Inflammatory macrophage treated with lipopolysaccharide for 4 hours (primary cell): ENCODE measurements around the gene PC.
A peak's percentile ranks its signal among the peaks of the same experiment; 100 is the strongest.

Experiments used
- DNase-seq: peaks from one replicate; pipeline ENCODE4 v3.0.0-alpha.2; 2020

Gene PC

DNA sequence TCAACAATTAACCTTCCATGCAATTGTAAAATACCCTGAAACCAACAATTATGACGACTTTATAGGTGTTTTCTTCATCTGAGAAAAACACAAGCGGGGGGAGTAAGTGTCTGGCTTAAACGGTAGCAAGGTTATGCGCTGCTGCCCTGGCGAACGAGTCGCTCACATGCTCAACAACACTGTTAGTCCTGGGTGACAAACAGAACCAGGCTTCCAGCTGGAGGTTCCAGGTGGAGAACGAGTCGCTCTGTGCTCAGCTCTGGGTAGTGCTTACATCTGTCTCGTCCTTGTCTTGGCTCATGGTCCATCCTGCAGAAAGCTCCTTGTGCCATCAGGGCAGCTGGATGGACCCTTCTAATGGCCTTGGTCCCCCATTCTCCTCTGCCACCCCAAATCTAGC, 48.2 kb downstream of the PC start:
- no peak for DNase-seq

DNA sequence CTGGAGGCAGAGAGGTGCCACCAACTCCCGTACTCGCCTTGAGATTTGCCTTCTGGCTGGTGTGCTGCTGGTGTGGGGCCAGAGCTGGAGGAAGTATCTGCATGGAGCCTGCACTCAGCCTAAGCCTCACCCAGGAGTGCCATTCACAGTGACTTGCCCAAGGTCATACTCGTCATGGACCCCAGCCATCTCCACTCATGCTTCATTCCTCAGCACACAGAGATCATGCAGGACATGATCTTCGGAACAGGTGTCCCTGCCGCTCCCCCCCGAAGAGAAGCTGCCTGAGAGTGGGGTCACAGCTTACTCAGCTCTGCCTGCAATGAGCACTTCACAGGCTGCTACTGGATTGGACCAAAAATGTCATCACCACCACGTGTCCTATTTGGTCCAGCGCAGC, 49.0 kb downstream of the PC start:
- no peak for DNase-seq

DNA sequence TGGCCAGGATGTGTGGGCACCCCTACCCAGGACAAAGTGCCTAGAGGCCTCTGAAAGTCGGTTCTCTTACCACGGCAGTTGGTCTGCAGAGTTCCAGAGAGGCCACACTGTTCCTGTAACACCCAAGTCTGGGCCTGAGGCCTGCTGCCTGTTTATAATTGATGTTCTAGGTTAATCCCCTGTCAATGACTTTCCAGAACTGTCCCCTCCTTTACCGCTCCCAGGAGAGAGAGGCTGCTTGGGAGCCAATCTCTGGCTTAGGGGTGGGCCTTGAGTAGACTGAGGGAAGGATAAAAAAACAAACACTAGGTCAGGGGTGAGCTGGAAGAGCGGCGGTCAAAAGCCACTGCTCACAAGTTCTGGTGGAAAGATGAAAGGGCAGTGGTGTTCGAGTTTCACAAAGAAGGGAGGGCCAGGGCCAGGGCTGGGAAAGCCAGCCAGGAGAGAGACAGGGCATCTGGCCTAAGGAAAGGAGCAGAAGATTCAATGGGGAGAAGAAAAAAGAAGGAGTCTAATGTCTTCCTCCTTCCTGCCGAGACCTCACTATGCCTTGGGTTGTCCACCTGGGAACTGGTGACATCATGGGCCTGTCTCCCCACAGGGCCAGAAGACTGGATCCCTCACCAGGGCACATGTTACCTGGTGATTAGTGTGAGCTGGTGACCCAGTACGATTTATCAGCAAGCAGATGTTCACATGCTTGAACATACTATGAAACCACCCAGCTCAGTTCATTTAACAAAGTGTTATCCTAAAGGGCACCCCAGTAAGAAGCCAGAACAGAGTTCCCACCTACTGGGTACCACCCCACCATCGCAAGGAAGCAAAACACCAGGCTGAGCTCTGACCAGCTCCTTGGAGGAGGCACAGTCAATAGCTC, 50.2 kb downstream of the PC start:
- DNase-seq: no peak

DNA sequence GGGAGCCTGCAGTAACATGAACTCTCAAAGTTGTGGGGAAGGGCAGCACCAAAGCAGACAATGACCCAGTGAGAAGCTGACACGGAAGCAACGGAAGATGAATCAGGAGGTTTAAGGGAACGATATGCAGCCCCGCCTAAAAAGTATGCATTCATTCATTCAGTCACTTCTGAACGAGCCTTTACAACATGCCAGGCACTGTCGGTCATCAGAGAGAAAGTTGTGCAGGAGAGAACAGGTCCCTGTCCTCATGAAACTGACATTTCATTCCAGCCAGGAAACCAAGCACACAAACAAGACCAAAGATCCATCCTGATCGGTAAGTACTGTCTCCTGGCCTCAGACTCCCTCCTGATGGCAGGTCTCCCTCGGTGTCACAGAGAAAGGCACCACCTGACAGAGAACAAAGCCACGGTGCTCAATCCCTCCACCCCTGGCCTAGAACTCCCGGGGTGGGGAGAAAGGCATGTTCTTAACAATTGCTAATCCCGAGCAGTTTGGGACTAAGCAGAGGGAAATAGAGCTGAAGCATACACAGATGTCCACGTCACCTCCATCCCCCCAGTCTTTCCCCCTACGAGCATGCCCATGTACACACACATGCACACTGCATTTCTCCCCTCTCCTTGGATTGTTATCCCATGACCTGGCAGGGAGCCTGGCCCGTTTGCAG, 52.0 kb downstream of the PC start:
- DNase-seq: peak; percentile 15

DNA sequence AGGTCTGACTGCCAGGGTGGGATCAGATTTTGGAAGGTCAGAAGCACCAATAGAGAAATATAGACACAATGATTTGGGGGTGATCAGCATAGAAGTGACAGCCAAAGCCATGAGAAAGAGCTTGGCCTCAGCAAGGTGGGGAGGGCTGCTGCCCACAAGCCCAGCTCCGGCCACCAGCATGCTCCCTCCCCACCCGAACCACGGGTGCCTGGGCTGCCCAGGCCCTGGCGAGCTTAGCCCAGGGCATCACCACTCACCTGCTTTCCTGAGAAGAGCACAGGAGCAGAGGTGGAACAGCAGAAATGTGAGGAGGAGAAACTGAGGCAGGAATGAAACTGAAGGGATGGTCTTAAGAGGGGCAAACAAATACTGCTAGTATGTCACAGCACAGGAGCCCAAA, 52.6 kb downstream of the PC start:
- no peak for DNase-seq

DNA sequence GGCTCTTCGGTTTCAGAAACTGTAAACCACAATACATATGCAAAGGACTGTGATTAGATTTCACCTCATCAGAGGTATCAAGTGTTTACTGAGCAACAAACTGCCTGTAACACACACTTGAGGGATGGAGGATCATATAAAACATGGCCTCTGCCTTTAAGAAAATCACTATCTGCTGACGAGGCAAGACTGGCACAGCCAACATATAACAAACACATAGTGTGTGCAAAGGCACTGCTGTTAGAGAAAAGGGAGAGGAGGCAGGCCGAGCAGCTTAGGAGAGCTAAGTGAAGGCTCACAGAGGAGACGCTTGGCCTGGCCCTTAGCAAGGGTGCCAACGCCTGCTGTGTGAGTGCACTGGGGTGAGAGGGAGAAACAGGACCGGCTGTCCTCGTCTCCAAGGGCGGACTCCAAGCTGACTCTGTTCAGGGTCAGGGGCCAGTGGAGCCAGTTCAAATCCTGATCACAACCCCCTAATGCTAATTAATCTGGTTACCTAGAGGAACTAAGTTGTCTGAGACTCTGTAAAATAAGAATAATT, 53.1 kb downstream of the PC start:
- DNase-seq: no peak

DNA sequence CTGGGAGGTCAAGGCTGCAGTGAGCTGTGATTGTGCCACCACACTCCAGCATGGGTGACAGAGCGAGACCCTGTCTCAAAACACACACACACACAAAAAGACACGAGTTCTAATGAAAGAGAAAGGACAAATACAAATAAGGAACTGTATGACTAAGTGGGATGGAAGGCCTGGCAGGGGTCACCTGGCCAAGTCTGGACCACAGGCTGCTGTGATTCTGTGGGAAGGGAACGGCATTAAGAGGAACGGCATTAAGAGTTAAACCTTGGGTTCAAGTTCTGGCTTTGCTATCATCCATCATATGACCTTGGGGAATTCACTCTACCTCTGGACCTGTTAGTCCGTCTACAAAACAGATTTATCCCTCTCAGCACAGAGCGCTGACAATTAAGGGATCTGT, 53.6 kb downstream of the PC start:
- DNase-seq: no peak

DNA sequence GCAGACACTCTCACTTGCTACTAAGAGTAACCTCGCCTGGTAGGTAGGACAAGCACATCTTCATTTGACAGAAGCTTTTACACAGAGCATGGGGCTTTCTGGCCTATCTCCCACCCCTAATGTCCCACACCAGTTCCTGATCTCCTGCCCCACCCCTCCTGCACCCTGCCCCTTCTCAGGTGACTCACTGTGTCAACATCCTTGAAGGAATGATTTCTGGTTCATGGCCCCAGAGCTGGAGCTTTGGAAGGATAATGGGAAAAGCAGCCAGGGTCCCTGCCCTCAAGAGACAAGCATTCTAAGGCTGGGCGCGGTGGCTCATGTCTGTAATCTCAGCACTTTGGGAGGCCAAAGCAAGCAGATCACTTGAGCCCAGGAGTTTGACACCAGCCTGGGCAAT, 54.1 kb downstream of the PC start:
- DNase-seq: no peak

DNA sequence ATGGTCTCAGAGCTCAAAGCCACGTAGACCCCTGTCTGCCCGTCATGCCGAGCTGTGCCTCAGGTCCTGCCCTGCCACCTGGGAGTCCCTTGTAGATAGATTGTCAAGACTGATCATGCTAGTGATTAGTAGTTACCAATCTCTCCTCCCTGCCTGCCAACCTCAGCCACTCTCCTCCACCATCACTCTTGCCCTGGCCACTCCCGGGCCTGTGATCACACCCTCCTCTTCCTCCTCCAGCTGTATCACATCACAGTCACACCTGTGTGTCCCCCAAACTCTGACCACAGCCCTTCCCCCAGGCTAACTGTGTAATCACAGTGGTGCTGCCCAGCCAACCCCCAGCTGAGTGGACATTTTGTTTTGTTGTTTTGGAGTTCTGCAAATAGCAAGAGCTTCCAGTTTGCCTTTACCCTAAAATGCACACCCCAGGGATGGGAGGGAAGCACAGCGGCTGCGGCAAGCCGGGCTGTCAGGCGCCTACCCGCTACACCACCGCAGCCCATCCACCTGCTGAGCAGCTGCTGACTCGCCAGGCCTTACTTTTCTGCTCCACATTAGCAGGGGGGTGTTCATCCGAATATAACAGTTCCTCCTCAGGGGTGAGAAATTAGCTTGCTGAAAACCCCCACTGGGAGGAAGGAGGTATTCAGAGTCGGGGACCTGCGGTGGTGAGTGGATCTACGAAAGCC, 55.6 kb downstream of the PC start:
- DNase-seq: no peak

DNA sequence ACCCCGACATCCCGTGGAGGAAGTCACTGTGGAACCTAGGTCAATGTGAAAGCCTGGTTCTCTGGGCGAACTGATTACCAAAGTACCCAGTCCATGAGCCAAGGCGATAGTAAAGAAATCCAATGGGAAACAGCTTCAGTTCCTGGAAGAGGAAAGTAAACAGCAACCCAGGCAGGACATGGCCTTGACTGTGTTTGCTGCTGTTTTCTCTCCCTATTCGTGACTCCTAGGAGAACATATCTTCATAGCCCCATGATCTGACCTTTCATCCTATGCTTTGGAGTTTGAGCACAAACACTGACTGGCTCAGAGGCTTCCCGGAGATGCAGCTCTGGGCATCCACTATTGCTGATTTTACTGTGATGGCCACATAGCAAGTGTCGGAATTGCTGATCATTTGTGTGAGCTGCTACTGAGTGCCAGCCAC, 56.2 kb downstream of the PC start:
- no peak for DNase-seq

DNA sequence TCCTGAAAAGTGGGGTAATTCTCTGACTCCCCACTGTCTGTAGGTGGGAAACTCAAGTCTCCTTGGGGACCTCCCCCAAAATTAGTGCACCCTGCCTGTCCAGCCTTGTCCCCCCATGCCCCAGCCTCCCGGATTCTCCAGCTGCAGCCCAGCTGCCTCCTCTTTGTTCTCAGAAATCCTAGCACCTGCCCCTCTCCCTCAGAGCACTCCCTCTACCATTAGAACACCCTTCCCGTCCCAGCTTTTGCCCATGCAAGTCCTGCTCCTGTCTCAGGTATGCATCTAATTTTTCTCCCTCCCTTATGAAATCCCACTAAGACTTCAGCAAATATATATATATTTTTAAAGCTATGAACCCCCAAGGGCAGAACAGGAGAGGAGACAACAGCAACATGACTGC, 64.0 kb downstream of the PC start:
- no peak for DNase-seq

DNA sequence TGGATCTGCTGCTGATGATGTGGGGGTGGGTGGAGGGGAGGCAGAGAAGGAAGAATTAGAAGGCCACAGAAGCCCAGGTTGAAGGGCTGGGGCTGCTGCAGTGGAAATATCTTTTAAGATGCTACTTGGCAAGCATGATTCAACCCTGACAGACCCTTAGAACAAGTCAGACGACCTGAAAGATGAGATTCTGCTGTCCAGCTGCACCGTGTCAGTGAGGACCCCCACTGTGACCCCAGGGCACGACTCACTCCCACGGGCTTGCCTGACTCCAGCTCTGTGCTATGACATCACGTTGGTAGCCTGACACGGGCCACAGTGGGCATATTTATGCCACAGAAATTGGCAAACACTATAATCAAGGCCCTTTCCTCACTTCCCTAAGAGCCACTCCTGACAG, 65.3 kb downstream of the PC start:
- DNase-seq: peak; percentile 9

DNA sequence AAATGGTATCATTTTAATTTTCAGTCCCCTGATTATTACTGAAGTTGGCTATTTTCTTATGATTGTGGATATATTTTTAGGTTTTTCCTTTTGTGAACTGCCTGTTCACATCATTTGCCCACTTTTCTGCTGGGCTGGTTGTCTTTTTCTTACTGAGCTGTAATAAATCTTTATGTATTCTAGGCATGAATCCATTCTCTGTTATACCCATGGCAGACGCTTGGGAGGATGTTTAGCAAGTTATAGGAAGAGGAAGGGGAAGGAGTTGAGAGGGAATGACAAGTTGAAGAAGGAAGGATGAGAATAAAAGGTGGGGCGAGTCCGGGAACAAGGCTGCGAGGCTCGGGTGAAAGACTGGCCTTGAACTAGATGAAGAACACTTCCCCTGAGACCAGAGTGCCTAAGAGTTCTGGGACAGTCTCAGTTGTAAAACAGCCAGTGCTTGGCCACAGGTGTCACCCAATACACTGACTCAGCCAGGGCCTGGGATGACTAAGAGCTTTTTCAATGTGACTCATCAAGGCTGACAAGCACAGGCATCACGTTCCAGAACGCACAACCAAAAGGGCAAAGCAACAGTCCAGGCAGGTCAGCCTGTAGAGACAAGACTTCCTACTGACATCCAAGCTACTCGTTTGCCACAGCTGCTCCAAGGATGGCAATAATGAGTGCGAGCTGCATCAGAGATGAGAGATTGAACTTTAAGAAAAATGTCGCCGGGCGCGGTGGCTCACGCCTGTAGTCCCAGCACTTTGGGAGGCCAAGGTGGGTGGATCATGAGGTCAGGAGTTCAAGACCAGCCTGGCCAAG, 66.1 kb downstream of the PC start:
- DNase-seq: peak; percentile 56

DNA sequence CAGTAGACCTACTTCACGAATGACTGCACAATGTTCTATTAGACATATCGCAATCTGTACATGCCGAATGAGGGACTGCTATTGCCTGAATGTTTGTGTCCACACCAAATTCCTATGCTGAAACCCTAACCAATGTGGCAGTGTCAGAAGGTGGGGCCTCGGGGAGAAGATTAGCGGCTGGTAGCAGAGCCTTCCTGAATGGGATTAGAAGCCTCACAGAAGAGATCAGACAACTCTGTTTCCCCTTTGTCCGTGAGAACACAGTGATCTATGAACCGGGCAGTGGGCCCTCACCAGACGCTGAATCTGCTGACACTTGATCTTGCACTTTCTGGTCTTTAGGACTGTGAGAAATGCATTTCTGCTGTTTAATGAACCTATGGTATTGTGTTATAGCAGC, 68.2 kb downstream of the PC start:
- no peak for DNase-seq

DNA sequence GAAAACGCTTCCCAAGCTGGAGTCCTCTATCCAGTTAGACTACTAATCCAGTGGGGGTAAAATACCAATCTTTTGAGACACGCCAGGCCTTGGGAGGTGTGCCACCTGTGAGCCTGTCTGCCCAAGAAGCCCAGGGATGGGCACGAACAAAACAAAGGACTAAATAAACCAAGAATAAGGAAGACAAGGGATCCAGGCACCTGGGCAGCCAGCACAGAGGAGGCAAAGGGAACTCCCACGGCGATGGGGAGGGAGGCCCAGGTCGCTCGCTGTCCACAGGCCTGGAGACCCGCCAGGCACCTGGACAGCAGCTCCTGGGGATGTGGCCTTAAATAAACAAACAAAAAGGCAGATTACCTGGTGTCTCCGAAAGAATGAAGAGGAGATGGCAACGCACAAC, 69.9 kb downstream of the PC start:
- DNase-seq: no peak

DNA sequence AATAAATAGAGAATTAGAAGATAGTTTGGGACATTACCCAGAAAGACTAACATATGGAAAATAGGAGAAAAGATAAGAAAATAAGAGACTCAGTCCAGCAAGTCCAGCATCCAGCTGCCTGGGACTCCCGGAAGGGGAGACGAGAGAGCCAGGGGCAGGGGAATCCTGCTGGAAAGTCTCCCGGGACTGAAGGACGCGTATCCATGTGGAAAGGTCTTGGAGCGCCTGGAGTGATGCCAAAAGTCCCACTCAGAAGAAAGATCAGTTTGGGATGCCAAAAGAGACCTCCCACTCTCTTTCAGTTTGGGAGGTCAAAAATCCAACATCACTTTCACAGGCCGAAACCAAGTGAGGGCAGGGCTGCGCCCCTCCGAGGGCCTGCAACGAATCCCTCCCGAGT, 70.7 kb downstream of the PC start:
- DNase-seq: no peak

DNA sequence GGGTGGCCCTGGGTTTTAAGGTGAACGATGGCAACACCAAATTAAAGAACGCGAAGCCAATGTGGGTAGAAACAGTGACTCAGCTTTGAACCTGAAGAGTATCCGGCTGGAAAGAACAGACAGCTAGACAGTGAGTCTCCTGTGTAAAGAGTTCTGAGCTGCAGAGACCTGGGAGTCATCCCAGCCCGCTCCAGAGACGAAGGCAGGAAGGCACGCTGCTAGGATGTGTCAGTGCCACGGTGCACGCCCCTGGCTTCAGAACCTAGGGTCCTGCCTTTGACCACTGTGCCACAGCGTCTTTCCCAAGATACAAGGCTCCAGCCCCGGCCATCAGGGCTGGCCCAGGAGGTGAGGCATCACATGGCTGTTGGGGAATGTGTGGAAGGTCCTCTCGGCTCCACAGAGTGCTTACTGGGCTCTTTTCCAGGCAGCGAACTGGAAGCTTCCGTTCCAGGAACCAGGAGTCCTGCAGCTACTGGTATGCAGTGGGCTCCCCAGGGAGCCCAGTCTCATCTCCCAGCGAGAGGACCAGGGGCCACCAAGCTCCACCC, 71.4 kb downstream of the PC start:
- no peak for DNase-seq

DNA sequence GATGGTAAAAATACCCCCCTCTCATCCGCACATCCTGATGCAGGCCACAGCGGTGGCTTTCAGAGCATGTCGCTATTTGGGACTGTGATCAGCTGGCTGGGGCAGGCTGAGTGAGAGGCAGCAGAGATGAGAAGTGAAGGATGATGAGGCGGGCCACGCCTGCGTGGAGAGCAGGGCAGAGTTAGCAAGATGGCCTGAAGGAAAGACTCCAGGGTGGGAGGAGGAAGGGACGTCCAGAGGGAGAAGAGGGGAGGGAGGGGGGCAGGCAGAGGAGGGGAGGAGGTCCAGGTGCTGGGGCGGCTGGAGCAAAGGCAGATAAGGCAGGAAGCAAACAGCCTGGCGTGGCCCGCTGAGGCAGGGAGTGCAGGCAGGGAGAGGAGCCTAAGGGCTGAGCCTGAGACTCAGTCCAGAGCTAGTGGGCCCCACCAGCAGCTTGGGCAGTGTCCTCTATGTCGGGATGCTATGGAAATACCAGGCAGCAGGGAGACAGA, 72.2 kb downstream of the PC start:
- no peak for DNase-seq

DNA sequence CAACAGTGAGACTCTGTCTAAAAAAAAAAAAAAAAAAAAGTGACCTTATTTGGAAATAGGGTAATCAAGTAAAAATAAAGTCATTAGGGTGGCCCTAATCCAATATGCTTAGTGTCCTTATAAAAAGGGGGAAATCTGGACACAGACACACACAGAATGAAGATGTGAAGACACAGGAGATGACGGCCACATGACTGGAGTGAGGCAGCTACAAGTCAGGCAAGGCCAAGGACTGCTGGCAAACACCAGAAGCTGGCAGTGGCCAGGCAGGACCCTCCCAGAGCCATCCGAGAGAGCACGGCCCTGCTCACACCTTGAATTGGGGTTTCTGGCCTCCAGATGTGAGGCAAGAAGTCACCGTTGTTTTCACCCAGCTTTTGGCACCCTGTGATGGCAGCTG, 72.7 kb downstream of the PC start:
- DNase-seq: no peak

DNA sequence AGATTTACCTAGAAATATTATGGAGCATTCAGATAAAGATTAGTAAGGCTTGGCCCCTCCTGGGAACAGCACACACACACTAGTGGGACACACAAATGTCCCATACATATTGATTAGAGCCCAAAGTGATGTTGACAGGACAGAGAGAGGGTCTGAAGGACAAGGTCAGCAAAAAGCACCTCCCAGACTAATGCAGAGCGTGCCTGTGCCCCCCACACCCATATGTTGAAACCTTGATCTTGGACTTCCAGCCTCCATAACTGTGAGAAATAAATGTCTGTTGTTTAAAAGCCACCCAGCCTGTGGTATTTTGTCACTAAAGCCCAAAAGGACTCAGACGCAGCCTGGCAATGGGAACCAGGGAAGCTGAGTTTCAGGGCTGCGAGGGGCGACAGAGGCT, 73.7 kb downstream of the PC start:
- no peak for DNase-seq

DNA sequence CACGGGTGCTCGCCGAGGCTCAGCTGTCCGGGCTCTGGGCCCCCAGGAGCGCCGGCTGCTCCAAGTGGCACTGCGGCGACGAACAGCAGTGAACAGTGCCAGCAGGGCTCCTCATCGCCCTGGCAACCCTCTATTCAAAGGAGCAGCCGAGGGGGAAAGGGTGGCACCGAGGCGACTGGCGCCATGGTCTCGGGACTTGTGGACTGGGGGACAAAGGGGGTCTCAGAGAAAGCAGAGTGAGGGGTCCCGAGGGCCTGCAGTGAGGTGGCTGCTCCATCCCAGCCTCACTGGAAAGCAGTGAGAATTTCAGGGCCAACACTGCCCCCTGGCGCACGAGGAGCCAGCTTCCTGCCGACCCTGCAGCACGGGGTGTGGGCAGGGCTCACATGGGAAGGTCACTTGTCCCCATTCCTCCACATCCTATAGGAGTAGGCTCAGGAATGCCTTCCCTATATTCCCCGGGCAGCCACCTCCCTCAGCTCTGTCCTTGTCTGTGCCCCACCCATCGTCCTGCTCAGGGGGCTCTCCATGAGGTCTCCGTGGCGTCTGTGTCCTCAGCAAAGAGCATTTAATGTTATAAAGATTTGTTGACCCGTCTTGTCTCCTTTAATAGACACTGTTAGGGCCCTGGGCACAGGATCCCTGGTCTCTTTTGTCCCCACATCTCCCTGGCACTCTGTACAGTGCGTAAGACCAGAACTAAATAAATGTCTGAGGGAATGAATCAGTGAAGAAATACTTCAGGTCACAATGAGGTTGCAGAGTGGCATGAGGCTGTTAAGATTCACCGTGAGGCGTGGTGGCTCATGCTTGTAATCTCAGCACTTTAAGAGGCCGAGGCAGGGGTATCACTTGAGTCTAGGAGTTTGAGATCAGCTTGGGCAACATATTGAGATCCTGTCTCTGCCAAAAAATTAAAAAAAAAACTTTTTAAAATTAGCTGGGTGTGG, 74.9 kb downstream of the PC start:
- peak; percentile 59 for DNase-seq
